HepG2 (cell line): ENCODE data around the gene MRPS7. TPM values are rescaled to one million over a fixed set of nuclear protein-coding genes. Genes with fewer than 3 reads are reported as not detected.

Source experiments
- BRCA1 ChIP-seq: sonication (generic); formaldehyde crosslinking; IDR thresholded peaks from 2 replicates; pipeline ENCODE4 v1.4.0; 2020; ENCODE audit warnings: missing genetic modification reagents
- CCDC6 ChIP-seq: sonication (generic); formaldehyde crosslinking; IDR thresholded peaks from 2 replicates; pipeline ENCODE4 v1.8.1; 2022; ENCODE audit warnings: mild to moderate bottlenecking, missing genetic modification reagents, moderate library complexity
- KLF16 ChIP-seq, 2 experiments: sonication (generic) in 1 of 2; formaldehyde crosslinking in 1 of 2; IDR thresholded peaks; 2 replicates each; pipeline versions ENCODE4 v1.6.1 to v1.8.0; 2016 to 2023; ENCODE audit warnings: missing genetic modification reagents in 2 of 2, missing compliant biosample characterization in 1 of 2
- NFKB2 ChIP-seq: sonication (generic); formaldehyde crosslinking; IDR thresholded peaks from 2 replicates; pipeline ENCODE4 v1.4.0; 2020; ENCODE audit warnings: missing genetic modification reagents, borderline replicate concordance
- PLRG1 ChIP-seq: fragments of 450-650 bp; conservative IDR thresholded peaks from 2 replicates; pipeline ENCODE4 v1.6.1; 2016
- RFX1 ChIP-seq: fragments of 450-650 bp; IDR thresholded peaks from 2 replicates; pipeline ENCODE4 v1.6.1; 2017
- TEAD2 ChIP-seq: sonication (generic); formaldehyde crosslinking; IDR thresholded peaks from 2 replicates; pipeline ENCODE4 v1.9.0; 2021; ENCODE audit warnings: missing genetic modification reagents
- TOE1 ChIP-seq: sonication (generic); formaldehyde crosslinking; IDR thresholded peaks from 2 replicates; pipeline ENCODE4 v1.4.0; 2020; ENCODE audit warnings: mild to moderate bottlenecking, missing genetic modification reagents
- XBP1 ChIP-seq: sonication (generic); formaldehyde crosslinking; IDR thresholded peaks from 2 replicates; pipeline ENCODE4 v1.5.0; 2020; ENCODE audit warnings: missing genetic modification reagents
- ZBTB42 ChIP-seq: sonication (generic); formaldehyde crosslinking; IDR thresholded peaks from 2 replicates; pipeline ENCODE4 v1.5.0; 2020; ENCODE audit warnings: mild to moderate bottlenecking, missing genetic modification reagents
- ZBTB7A ChIP-seq: sonication (generic); formaldehyde crosslinking; IDR thresholded peaks from 2 replicates; pipeline ENCODE4 v1.8.0; 2022; ENCODE audit warnings: mild to moderate bottlenecking, missing genetic modification reagents
- ZMYM4 ChIP-seq: sonication (generic); formaldehyde crosslinking; IDR thresholded peaks from 2 replicates; pipeline ENCODE4 v1.8.1; 2023; ENCODE audit warnings: mild to moderate bottlenecking, missing genetic modification reagents
- ZNF121 ChIP-seq: sonication (generic); formaldehyde crosslinking; IDR thresholded peaks from 2 replicates; pipeline ENCODE4 v1.5.0; 2020; ENCODE audit warnings: mild to moderate bottlenecking, missing genetic modification reagents
- ZNF264 ChIP-seq: sonication (generic); formaldehyde crosslinking; IDR thresholded peaks from 2 replicates; pipeline ENCODE4 v1.4.0; 2020; ENCODE audit warnings: missing genetic modification reagents
- ZNF446 ChIP-seq: sonication (generic); formaldehyde crosslinking; IDR thresholded peaks from 2 replicates; pipeline ENCODE4 v1.5.0; 2020; ENCODE audit warnings: mild to moderate bottlenecking, missing genetic modification reagents
- ZNF556 ChIP-seq: sonication (generic); formaldehyde crosslinking; IDR thresholded peaks from 2 replicates; pipeline ENCODE4 v1.4.0; 2020; ENCODE audit warnings: mild to moderate bottlenecking, missing genetic modification reagents, borderline replicate concordance
- ZNF569 ChIP-seq: sonication (generic); formaldehyde crosslinking; IDR thresholded peaks from 2 replicates; pipeline ENCODE4 v1.5.0; 2020; ENCODE audit warnings: mild to moderate bottlenecking, missing genetic modification reagents, moderate library complexity, borderline replicate concordance
- ZNF652 ChIP-seq: IDR thresholded peaks from 2 replicates; pipeline ENCODE4 v1.6.1; 2016; ENCODE audit warnings: low read depth, borderline replicate concordance
- polyA plus RNA-seq, 8 experiments: library from polyadenylated mRNA; depleted of rRNA in 3 of 8; stranded (reverse) in 7 of 8; unstranded in 1 of 8; fragments of >200 nt; fragmentation: Illumina TruSeq in 4 of 8; extraction: Trizol in 4 of 8; gene quantifications; 2 replicates each; pipeline versions ENCODE4 v1.2.1 to v1.2.3, GENCODE V29; 2011 to 2016; ENCODE audit warnings: low read depth in 4 of 8, missing spikeins in 1 of 8, mixed read lengths in 1 of 8; ENCODE audit not compliant: insufficient read depth in 1 of 8
- total RNA-seq, 5 experiments: library from RNA; depleted of rRNA; stranded (reverse); fragments of >200 nt; fragmentation: Illumina TruSeq; extraction: Trizol; gene quantifications; 2 replicates each; pipeline ENCODE4 v1.2.3, GENCODE V29; 2016; ENCODE audit warnings: low read depth in 1 of 5
- TF ChIP-seq, protein P1 (sequence below): sonication (generic); formaldehyde crosslinking; IDR thresholded peaks from 2 replicates; pipeline ENCODE4 v1.4.0; 2020; ENCODE audit warnings: mild to moderate bottlenecking, missing genetic modification reagents
- TF ChIP-seq, protein P2 (sequence below): sonication (generic); formaldehyde crosslinking; IDR thresholded peaks from 2 replicates; pipeline ENCODE4 v1.5.0; 2020; ENCODE audit warnings: missing genetic modification reagents, mild to moderate bottlenecking, borderline replicate concordance
- TF ChIP-seq, protein P3 (sequence below): sonication (generic); formaldehyde crosslinking; IDR thresholded peaks from 2 replicates; pipeline ENCODE4 v1.4.0; 2020; ENCODE audit warnings: mild to moderate bottlenecking, missing genetic modification reagents, borderline replicate concordance
- TF ChIP-seq, protein P4 (sequence below): IDR thresholded peaks from 2 replicates; pipeline ENCODE4 v1.6.1; 2012; ENCODE audit warnings: low read depth, low read length, improper control_type of control experiment
- TF ChIP-seq, protein P5 (sequence below), 2 experiments: fragments of 450-650 bp in 1 of 2; sonication (generic) in 1 of 2; formaldehyde crosslinking; IDR thresholded peaks; 2 replicates each; pipeline versions ENCODE4 v1.5.0 to v1.8.0; 2020 to 2022; ENCODE audit warnings: mild to moderate bottlenecking in 1 of 2, missing genetic modification reagents in 1 of 2

MRPS7 gene
- total and polyA plus RNA-seq, 2 of the 13 experiments (the other 11 are each of a cell fraction or from before 2014, with no cell fraction given), result 97.0 to 162 TPM

DNA sequence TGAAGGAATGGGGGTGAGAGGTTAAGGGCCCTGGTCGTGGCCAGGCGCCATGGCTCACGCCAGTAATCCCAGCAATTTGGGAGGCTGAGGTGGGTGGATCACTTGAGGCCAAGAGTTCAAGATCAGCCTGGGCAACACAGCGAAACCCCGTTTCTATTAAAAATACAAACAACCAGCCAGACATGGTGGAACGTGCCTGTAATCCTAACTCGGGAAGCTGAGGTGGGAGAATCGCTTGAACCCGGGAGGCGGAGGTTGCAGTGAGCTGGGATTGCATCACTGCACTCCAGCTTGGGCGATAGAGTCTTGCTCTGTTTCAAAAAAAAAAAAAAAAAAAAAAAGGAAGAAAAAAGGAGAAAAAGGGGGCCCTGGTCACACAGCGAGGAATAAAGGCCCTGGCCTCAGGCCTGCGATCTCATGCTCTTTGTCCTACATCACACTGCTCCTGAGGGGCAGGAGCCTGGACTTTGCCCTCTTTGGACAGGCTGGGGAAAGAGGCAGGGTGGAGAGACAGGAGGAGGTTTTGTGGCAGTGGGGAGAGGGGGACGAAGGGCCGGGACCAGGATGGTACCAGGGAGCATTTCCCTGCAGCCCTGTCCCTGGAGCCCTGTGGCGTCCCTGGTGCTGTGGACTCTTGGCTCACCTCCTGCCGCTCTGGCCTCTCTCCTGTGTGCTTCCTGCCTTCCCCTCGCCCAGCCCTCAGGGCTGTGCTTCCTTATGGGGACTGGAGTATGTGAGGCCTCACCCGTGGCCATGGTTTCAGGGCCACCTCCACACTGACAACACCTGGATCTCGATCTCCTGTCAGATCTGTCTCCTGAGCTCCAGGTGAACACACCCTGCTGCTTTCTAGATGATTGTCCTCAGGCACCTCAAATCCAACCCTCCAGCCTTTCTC is 47.3 kb downstream of the MRPS7 start (continued):
- TF ChIP-seq ZNF556 (CRISPR knock-in tag), result peak; percentile 95; the same call in 1 of the 2 replicates
- 0 out of 2 replicates have a peak, but pooled peaks have one; percentile 42 for TF ChIP-seq ZNF121 (CRISPR knock-in tag)
- TF ChIP-seq, protein P1, sequence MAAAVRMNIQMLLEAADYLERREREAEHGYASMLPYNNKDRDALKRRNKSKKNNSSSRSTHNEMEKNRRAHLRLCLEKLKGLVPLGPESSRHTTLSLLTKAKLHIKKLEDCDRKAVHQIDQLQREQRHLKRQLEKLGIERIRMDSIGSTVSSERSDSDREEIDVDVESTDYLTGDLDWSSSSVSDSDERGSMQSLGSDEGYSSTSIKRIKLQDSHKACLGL, result no peak; the same call in 1 of the 2 replicates
- TF ChIP-seq BRCA1 (CRISPR knock-in tag), result no peak
- no peak; the same call in 1 of the 2 replicates for TF ChIP-seq ZNF652
- TF ChIP-seq, protein P2, sequence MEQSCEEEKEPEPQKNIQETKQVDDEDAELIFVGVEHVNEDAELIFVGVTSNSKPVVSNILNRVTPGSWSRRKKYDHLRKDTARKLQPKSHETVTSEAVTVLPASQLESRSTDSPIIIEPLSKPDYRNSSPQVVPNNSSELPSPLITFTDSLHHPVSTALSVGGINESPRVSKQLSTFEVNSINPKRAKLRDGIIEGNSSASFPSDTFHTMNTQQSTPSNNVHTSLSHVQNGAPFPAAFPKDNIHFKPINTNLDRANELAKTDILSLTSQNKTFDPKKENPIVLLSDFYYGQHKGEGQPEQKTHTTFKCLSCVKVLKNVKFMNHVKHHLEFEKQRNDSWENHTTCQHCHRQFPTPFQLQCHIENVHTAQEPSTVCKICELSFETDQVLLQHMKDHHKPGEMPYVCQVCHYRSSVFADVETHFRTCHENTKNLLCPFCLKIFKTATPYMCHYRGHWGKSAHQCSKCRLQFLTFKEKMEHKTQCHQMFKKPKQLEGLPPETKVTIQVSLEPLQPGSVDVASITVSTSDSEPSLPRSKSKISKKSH (CRISPR knock-in tag), result peak; percentile 66; the same call in 1 of the 2 replicates
- TF ChIP-seq ZNF264 (CRISPR knock-in tag), result no peak
- no peak for TF ChIP-seq RFX1
- TF ChIP-seq XBP1 (CRISPR knock-in tag), result no peak
- TF ChIP-seq TEAD2 (CRISPR knock-in tag), result no peak; the same call in 1 of the 2 replicates
- no peak for TF ChIP-seq ZNF569 (CRISPR knock-in tag)
- TF ChIP-seq ZBTB42 (CRISPR knock-in tag), result peak; percentile 87
- 0 out of 2 replicates have a peak, but pooled peaks have one; percentile 68 for TF ChIP-seq ZNF446 (CRISPR knock-in tag)
- TF ChIP-seq, protein P3, sequence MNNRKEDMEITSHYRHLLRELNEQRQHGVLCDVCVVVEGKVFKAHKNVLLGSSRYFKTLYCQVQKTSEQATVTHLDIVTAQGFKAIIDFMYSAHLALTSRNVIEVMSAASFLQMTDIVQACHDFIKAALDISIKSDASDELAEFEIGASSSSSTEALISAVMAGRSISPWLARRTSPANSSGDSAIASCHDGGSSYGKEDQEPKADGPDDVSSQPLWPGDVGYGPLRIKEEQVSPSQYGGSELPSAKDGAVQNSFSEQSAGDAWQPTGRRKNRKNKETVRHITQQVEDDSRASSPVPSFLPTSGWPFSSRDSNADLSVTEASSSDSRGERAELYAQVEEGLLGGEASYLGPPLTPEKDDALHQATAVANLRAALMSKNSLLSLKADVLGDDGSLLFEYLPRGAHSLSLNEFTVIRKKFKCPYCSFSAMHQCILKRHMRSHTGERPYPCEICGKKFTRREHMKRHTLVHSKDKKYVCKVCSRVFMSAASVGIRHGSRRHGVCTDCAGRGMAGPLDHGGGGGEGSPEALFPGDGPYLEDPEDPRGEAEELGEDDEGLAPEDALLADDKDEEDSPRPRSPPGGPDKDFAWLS (CRISPR knock-in tag), result 0 out of 2 replicates have a peak, but pooled peaks have one; percentile 70
- peak; percentile 71 for TF ChIP-seq ZMYM4 (CRISPR knock-in tag)
- TF ChIP-seq NFKB2 (CRISPR knock-in tag), result peak; percentile 80; the same call in 1 of the 2 replicates
- peak in 1 of 2 experiments; percentile 83; a peak in 2 of 4 replicates for TF ChIP-seq KLF16 (CRISPR knock-in tag; IDR thresholded peaks at IDR 0.05)
- TF ChIP-seq, protein P4, sequence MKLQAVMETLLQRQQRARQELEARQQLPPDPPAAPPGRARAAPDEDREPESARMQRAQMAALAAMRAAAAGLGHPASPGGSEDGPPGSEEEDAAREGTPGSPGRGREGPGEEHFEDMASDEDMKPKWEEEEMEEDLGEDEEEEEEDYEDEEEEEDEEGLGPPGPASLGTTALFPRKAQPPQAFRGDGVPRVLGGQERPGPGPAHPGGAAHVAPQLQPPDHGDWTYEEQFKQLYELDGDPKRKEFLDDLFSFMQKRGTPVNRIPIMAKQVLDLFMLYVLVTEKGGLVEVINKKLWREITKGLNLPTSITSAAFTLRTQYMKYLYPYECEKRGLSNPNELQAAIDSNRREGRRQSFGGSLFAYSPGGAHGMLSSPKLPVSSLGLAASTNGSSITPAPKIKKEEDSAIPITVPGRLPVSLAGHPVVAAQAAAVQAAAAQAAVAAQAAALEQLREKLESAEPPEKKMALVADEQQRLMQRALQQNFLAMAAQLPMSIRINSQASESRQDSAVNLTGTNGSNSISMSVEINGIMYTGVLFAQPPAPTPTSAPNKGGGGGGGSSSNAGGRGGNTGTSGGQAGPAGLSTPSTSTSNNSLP, result no peak
- TF ChIP-seq ZBTB7A (CRISPR knock-in tag), result no peak
- TF ChIP-seq, protein P5, sequence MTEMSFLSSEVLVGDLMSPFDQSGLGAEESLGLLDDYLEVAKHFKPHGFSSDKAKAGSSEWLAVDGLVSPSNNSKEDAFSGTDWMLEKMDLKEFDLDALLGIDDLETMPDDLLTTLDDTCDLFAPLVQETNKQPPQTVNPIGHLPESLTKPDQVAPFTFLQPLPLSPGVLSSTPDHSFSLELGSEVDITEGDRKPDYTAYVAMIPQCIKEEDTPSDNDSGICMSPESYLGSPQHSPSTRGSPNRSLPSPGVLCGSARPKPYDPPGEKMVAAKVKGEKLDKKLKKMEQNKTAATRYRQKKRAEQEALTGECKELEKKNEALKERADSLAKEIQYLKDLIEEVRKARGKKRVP (CRISPR knock-in tag; IDR thresholded peaks at IDR 0.05), result peak in 1 of 2 experiments; percentile 76; a peak in 1 of 4 replicates
- peak; percentile 38; the same call in 1 of the 2 replicates for TF ChIP-seq CCDC6 (CRISPR knock-in tag)
- TF ChIP-seq PLRG1, result no peak
- 0 out of 2 replicates have a peak, but pooled peaks have one; percentile 62 for TF ChIP-seq TOE1 (CRISPR knock-in tag)
